ENCODE data around the gene DMC1. TPM values are rescaled to one million over a fixed set of nuclear protein-coding genes. Genes with fewer than 3 reads are reported as not detected.

The DMC1 gene
- total and polyA plus RNA-seq, 2 of the 13 experiments (the other 11 are each of a cell fraction or from before 2014, with no cell fraction given): 0.82 TPM; not detected in 1

- no peak for TF ChIP-seq SNAPC2 (CRISPR knock-in tag; IDR thresholded peaks at IDR 0.05)
- no peak for TF ChIP-seq ESRRA (CRISPR knock-in tag; IDR thresholded peaks at IDR 0.05; ENCODE audit: low read depth)
- no peak for TF ChIP-seq TAF1 (CRISPR knock-in tag; IDR thresholded peaks at IDR 0.05)
- TF ChIP-seq THAP8 (CRISPR knock-in tag; IDR thresholded peaks at IDR 0.05; ENCODE audit: borderline replicate concordance): no peak
- no peak for TF ChIP-seq ZNF569 (CRISPR knock-in tag; IDR thresholded peaks at IDR 0.05; ENCODE audit: borderline replicate concordance)
- TF ChIP-seq ZNF414 (CRISPR knock-in tag; IDR thresholded peaks at IDR 0.05): no peak
- TF ChIP-seq MTA1 (CRISPR knock-in tag; IDR thresholded peaks at IDR 0.05; ENCODE audit: borderline replicate concordance): no peak
- TF ChIP-seq SP4 (CRISPR knock-in tag; IDR thresholded peaks at IDR 0.05): no peak
- no peak for TF ChIP-seq ZNF781 (CRISPR knock-in tag; IDR thresholded peaks at IDR 0.05; ENCODE audit: borderline replicate concordance, not compliant biosample characterization)
- no peak for TF ChIP-seq ZBTB49 (CRISPR knock-in tag; IDR thresholded peaks at IDR 0.05; ENCODE audit: borderline replicate concordance)
- TF ChIP-seq ZNF546 (CRISPR knock-in tag; conservative IDR thresholded peaks at IDR 0.05): no peak
- no peak for TF ChIP-seq ZNF652 (CRISPR knock-in tag; IDR thresholded peaks at IDR 0.05; ENCODE audit: borderline replicate concordance, low read depth)
- TF ChIP-seq ZBTB37 (CRISPR knock-in tag; IDR thresholded peaks at IDR 0.05): no peak
- TF ChIP-seq ZSCAN30 (CRISPR knock-in tag; IDR thresholded peaks at IDR 0.05): no peak
- no peak for TF ChIP-seq KAT7 (CRISPR knock-in tag; IDR thresholded peaks at IDR 0.05; ENCODE audit: borderline replicate concordance)
- TF ChIP-seq ZNF282 (IDR thresholded peaks at IDR 0.05; ENCODE audit: partially characterized antibody): no peak
- peak; percentile 36; the same call in 1 of the 2 replicates for TF ChIP-seq POLR2AphosphoS2 (IDR thresholded peaks at IDR 0.05; ENCODE audit: low read depth, low read length)
- TF ChIP-seq PITX1 (CRISPR knock-in tag; IDR thresholded peaks at IDR 0.05): 0 out of 2 replicates have a peak, but pooled peaks have one; percentile 29
- peak; percentile 29; the same call in 1 of the 2 replicates for TF ChIP-seq ELF1 (CRISPR knock-in tag; IDR thresholded peaks at IDR 0.05)
- 0 out of 2 replicates have a peak, but pooled peaks have one; percentile 22 for TF ChIP-seq ZNF230 (CRISPR knock-in tag; IDR thresholded peaks at IDR 0.05)
- TF ChIP-seq ATF1 (CRISPR knock-in tag; IDR thresholded peaks at IDR 0.05): peak; percentile 52; the same call in 1 of the 2 replicates
- peak; percentile 46; a peak in 1 of 4 replicates for TF ChIP-seq POLR2A (IDR thresholded peaks at IDR 0.05; ENCODE audit: insufficient read depth in 1 of 2, low read depth in 2 of 2, low read length in 2 of 2)
- no peak for TF ChIP-seq ZMAT5 (CRISPR knock-in tag; IDR thresholded peaks at IDR 0.05; ENCODE audit: borderline replicate concordance, low read depth)
- TF ChIP-seq ZNF256 (CRISPR knock-in tag; conservative IDR thresholded peaks at IDR 0.05): no peak
- TF ChIP-seq ZNF329 (CRISPR knock-in tag; IDR thresholded peaks at IDR 0.05; ENCODE audit: low read depth): no peak
- no peak for TF ChIP-seq GABPB1 (CRISPR knock-in tag; IDR thresholded peaks at IDR 0.05)
Observed at GRCh38 chr22:38504731-38505540, 65.0 kb downstream of the DMC1 start (continued).
